Psoas muscle (tissue), 8 donors: Measurements from ENCODE around the gene CLEC19A. TPM values are rescaled to one million over a fixed set of nuclear protein-coding genes. Genes with fewer than 3 reads are reported as not detected.

ENCODE experiments used
- ATAC-seq, 4 donors: fragments of 200-7000 bp; cut with Tn5 transposase; one replicate each; pipeline ENCODE4 v1.9.1; 2020; ENCODE audit warnings: moderate library complexity in 3 of 4, mild to moderate bottlenecking in 2 of 4
- DNase-seq, 2 donors: peaks; one replicate each; pipeline ENCODE4 v3.0.0-alpha.2; 2020
- H3K27ac ChIP-seq: fragments of 200-600 bp; one replicate; pipeline ENCODE4 v1.8.0; 2022
- H3K27me3 ChIP-seq, 3 donors: fragments of 200-600 bp in 1 of 3; one replicate each; pipeline versions ENCODE4 v1.6.1 to v1.8.0; 2013 to 2022; ENCODE audit warnings: low read length in 2 of 3, mild to moderate bottlenecking in 2 of 3, moderate library complexity in 1 of 3; ENCODE audit not compliant: insufficient read depth in 3 of 3
- H3K36me3 ChIP-seq, 2 donors: fragments of 200-600 bp in 1 of 2; one replicate each; pipeline versions ENCODE4 v1.6.1 to v1.8.0; 2013 to 2022; ENCODE audit warnings: low read depth in 1 of 2, mild to moderate bottlenecking in 1 of 2, moderate library complexity in 1 of 2; ENCODE audit not compliant: insufficient read depth in 1 of 2
- H3K4me1 ChIP-seq: fragments of 200-600 bp; one replicate; pipeline ENCODE4 v1.8.0; 2022
- H3K4me3 ChIP-seq: fragments of 200-600 bp; one replicate; pipeline ENCODE4 v1.8.0; 2022; ENCODE audit warnings: mild to moderate bottlenecking
- H3K9me3 ChIP-seq: fragments of 200-600 bp; one replicate; pipeline ENCODE4 v1.8.0; 2022
- CTCF ChIP-seq: fragments of 200-600 bp; IDR thresholded peaks from one replicate; pipeline ENCODE4 v1.8.0; 2022; ENCODE audit warnings: antibody characterized with exemption
- WGBS, 3 donors: extraction: QIAGEN DNeasy Blood & Tissue Kit; methylation state at CpG; one replicate each; pipeline versions ENCODE4 v1.1.6 to v1.1.7; 2013; 5-methylcytosine and 5-hydroxymethylcytosine counted together
- intact Hi-C, 2 donors: fragments of 100-400 bp; cut with DNase I; formaldehyde crosslinking; loops; one replicate each; pipeline versions ENCODE4 v1.11.0 to v1.14.2; 2022
- long read RNA-seq, 2 donors: library from polyadenylated mRNA; unstranded; transcript quantifications; one replicate each; pipeline ENCODE4 v2.0.0, GENCODE V29; 2021
- polyA plus RNA-seq, 3 donors: library from polyadenylated mRNA; stranded (reverse); fragments of 200-250 nt; gene quantifications; one replicate each; pipeline ENCODE4 v1.2.3, GENCODE V29; 2013
- total RNA-seq, 4 donors: library from RNA; stranded (reverse); fragmentation: NEBNext Ultra II Directional in 2 of 4; extraction: Animal tissue kit (Norgen Biotek cat#: 25700) in 2 of 4; gene quantifications; one replicate each; pipeline versions ENCODE4 v1.2.1 to v1.2.4, GENCODE V29; 2021 to 2023
- donor health status: healthy with polysubstance abuse.
- donor health status: DM: no; HTN: no; CAD: no; lungs with moderate emphysema.
- donor health status: Bipolar disorder and iron deficiency.
- donor health status: healthy.
- donor health status: DM: yes; HTN: yes; CAD: no.
- donor health status: DM: no; HTN: no; CAD: no.
- donor health status: DM: no; HTN: no; CAD: no.
- donor health status: DM: yes; HTN: yes; CAD: no.

CLEC19A gene
- total RNA-seq (not detected), polyA plus RNA-seq (not detected)
- long read RNA-seq, donor 1: 0 reads
- long read RNA-seq, donor 2: 0 reads

GRCh38 chr16:19285431-19285830 is at the start of gene CLEC19A:
TSS of gene CLEC19A (plus strand) at chr16:19285731. CDS start at chr16:19285852, 121 bp downstream.
- Histone ChIP-seq H3K27me3 (no peaks in the 10 kb centered on the region), H3K36me3 (no peaks in the 10 kb centered on the region), H3K27ac (no peak within 1 kb of the TSS), H3K4me1 (peaks cover 6% of the 10 kb centered on the region), H3K9me3 (no peaks in the 10 kb centered on the region), H3K4me3 (no peak within 1 kb of the TSS)
- no peak for TF ChIP-seq CTCF
- DNase-seq (no peak), ATAC-seq (no peak)
- intact Hi-C loops: no loop called here
- WGBS, 3 donors: 69 to 87% (median 79%) methylated on average over 2 of the region's 2 CpGs

GRCh38 chr16:19235886-19236285 is 49.6 kb upstream of the CLEC19A start:
- TF ChIP-seq CTCF: no peak
- H3K27me3 ChIP-seq: no peaks in the 10 kb centered on the region
- H3K27ac ChIP-seq: no peak overlapping the region
- H3K36me3 ChIP-seq: no peaks in the 10 kb centered on the region
- WGBS, 3 donors: 93 to 98% (median 97%) methylated on average over 4 of the region's 4 CpGs
- intact Hi-C loops: no loop called here
- H3K4me1 ChIP-seq: no peaks in the 10 kb centered on the region
- ATAC-seq (no peak), DNase-seq (no peak)
- no peak overlapping the region for H3K4me3 ChIP-seq
- H3K9me3 ChIP-seq: peaks cover 10% of the 10 kb centered on the region

- H3K27me3 ChIP-seq: no peaks in the 10 kb centered on the region
- H3K36me3 ChIP-seq: no peaks in the 10 kb centered on the region
- intact Hi-C loops: no loop called here
- no peak overlapping the region for H3K4me3 ChIP-seq
- no peaks in the 10 kb centered on the region for H3K4me1 ChIP-seq
- no peak for ATAC-seq
- 84 to 93% (median 93%) methylated on average over 4 of the region's 4 CpGs for WGBS, 3 donors
- DNase-seq: no peak
- H3K27ac ChIP-seq: no peak overlapping the region
- no peak for TF ChIP-seq CTCF
- peaks cover 10% of the 10 kb centered on the region for H3K9me3 ChIP-seq
Observed at GRCh38 chr16:19236561-19237209, 48.8 kb upstream of the CLEC19A start.

- no peak for DNase-seq
Observed at GRCh38 chr16:19238406-19238805, 47.1 kb upstream of the CLEC19A start.

More at GRCh38 chr16:19238406-19238805, 47.1 kb upstream of the CLEC19A start:
- Histone ChIP-seq H3K4me3 (no peak overlapping the region), H3K27me3 (no peaks in the 10 kb centered on the region), H3K27ac (no peak overlapping the region), H3K4me1 (no peaks in the 10 kb centered on the region), H3K36me3 (no peaks in the 10 kb centered on the region), H3K9me3 (peaks cover 10% of the 10 kb centered on the region)
- intact Hi-C loops: no loop called here
- TF ChIP-seq CTCF: no peak
- 70 to 78% (median 75%) methylated on average over 4 of the region's 4 CpGs for WGBS, 3 donors
- no peak for ATAC-seq
